GM19193 (cell line): ENCODE results near the gene NDUFAF7.

Source experiments
- POLR2A ChIP-seq: IDR thresholded peaks from 4 replicates; pipeline ENCODE4 v1.6.1; 2011; ENCODE audit not compliant: insufficient read depth, insufficient read length; ENCODE audit errors: extremely low read depth

The NDUFAF7 gene

GRCh38 chr2:37263839-37264238 lies 32.4 kb downstream of the NDUFAF7 start:
- TF ChIP-seq POLR2A = no peak

GRCh38 chr2:37267685-37268084 lies 36.2 kb downstream of the NDUFAF7 start:
- no peak for TF ChIP-seq POLR2A

- no peak for TF ChIP-seq POLR2A
Measured at GRCh38 chr2:37268111-37268510, 36.7 kb downstream of the NDUFAF7 start.

GRCh38 chr2:37271376-37272067 lies 40.1 kb downstream of the NDUFAF7 start:
- TF ChIP-seq POLR2A = no peak

GRCh38 chr2:37274359-37274965 lies 43.0 kb downstream of the NDUFAF7 start:
- TF ChIP-seq POLR2A = no peak

- TF ChIP-seq POLR2A = no peak
Measured at GRCh38 chr2:37276291-37276690, 44.8 kb downstream of the NDUFAF7 start.

- no peak for TF ChIP-seq POLR2A
Measured at GRCh38 chr2:37281916-37282315, 50.5 kb downstream of the NDUFAF7 start.

GRCh38 chr2:37282746-37283145 lies 51.3 kb downstream of the NDUFAF7 start:
- TF ChIP-seq POLR2A = no peak

- no peak for TF ChIP-seq POLR2A
Measured at GRCh38 chr2:37283207-37283606, 51.7 kb downstream of the NDUFAF7 start.

GRCh38 chr2:37284381-37284780 lies 52.9 kb downstream of the NDUFAF7 start:
- TF ChIP-seq POLR2A = no peak

GRCh38 chr2:37287966-37288365 lies 56.5 kb downstream of the NDUFAF7 start:
- TF ChIP-seq POLR2A = no peak

- no peak for TF ChIP-seq POLR2A
Measured at GRCh38 chr2:37291680-37292079, 60.2 kb downstream of the NDUFAF7 start.

- TF ChIP-seq POLR2A = no peak
Measured at GRCh38 chr2:37295469-37296073, 64.1 kb downstream of the NDUFAF7 start.

GRCh38 chr2:37297632-37298031 lies 66.2 kb downstream of the NDUFAF7 start:
- TF ChIP-seq POLR2A = no peak
